HEK293 (cell line): Measurements from ENCODE around the gene NPDC1.

Experiments used
- CTCF ChIA-PET: fragments of 350-600 bp; formaldehyde crosslinking; extraction: SDS; loops from one replicate; lab custom pipeline; 2021; ENCODE audit warnings: antibody characterized with exemption; lab: Yijun Ruan, JAX
- POLR2A ChIA-PET: fragments of 300-600 bp; formaldehyde crosslinking; extraction: SDS; loops from one replicate; lab custom pipeline; 2020; ENCODE audit warnings: antibody characterized with exemption, inconsistent platforms; lab: Yijun Ruan, JAX
- H3K27ac ChIP-seq: fragments of 200-500 bp; sonication (Bioruptor generic); 2 replicates; pipeline ENCODE4 v1.5.1; 2014; ENCODE audit warnings: low read depth, low read length, control low read depth, inconsistent platforms; ENCODE audit errors: extremely low read depth
- H3K36me3 ChIP-seq, 2 experiments: fragments of 200-500 bp in 1 of 2; sonication (Bioruptor generic) in 1 of 2; 1 replicate in 1 of 2; 2 replicates in 1 of 2; pipeline ENCODE4 v1.5.1; 2014 to 2017; ENCODE audit warnings: inconsistent platforms in 2 of 2, low read length in 2 of 2; ENCODE audit not compliant: control insufficient read depth in 2 of 2, insufficient read depth in 1 of 2
- H3K4me1 ChIP-seq: fragments of 200-500 bp; sonication (Bioruptor generic); 2 replicates; pipeline ENCODE4 v1.5.1; 2014; ENCODE audit warnings: mild to moderate bottlenecking, low read length, inconsistent platforms; ENCODE audit not compliant: control insufficient read depth, insufficient read depth
- H3K4me3 ChIP-seq: 2 replicates; pipeline ENCODE4 v1.5.1; 2011; ENCODE audit warnings: low read depth, mild to moderate bottlenecking, control low read depth, low read length, moderate library complexity
- H3K9me3 ChIP-seq: fragments of 200-500 bp; sonication (Bioruptor generic); 2 replicates; pipeline ENCODE4 v1.5.1; 2014; ENCODE audit warnings: low read depth, low read length, inconsistent platforms; ENCODE audit not compliant: control insufficient read depth, insufficient read depth
- INSM2 ChIP-seq: fragments of 450-650 bp; formaldehyde crosslinking; IDR thresholded peaks from 2 replicates; pipeline ENCODE4 v1.5.1; 2016; ENCODE audit warnings: missing biosample characterization, missing genetic modification characterization
- KLF9 ChIP-seq: fragments of 450-650 bp; formaldehyde crosslinking; IDR thresholded peaks from 2 replicates; pipeline ENCODE4 v1.5.1; 2016; ENCODE audit warnings: missing biosample characterization, missing genetic modification characterization, low read depth
- SCRT1 ChIP-seq: fragments of 450-650 bp; formaldehyde crosslinking; IDR thresholded peaks from 2 replicates; pipeline ENCODE4 v1.5.1; 2016; ENCODE audit warnings: missing biosample characterization, missing genetic modification characterization, borderline replicate concordance
- YY1 ChIP-seq: fragments of 450-650 bp; formaldehyde crosslinking; IDR thresholded peaks from 2 replicates; pipeline ENCODE4 v1.5.1; 2018; ENCODE audit warnings: missing biosample characterization, missing genetic modification characterization
- ZBTB11 ChIP-seq: fragments of 450-650 bp; formaldehyde crosslinking; conservative IDR thresholded peaks from 2 replicates; pipeline ENCODE4 v1.5.1; 2016; ENCODE audit warnings: low read depth, missing biosample characterization, missing genetic modification characterization
- ZNF2 ChIP-seq: fragments of 450-650 bp; formaldehyde crosslinking; IDR thresholded peaks from 2 replicates; pipeline ENCODE4 v1.5.1; 2016; ENCODE audit warnings: missing biosample characterization, missing genetic modification characterization
- ZNF202 ChIP-seq: fragments of 450-650 bp; formaldehyde crosslinking; IDR thresholded peaks from 2 replicates; pipeline ENCODE4 v1.5.1; 2016; ENCODE audit warnings: missing biosample characterization, missing genetic modification characterization, borderline replicate concordance
- ZNF214 ChIP-seq: fragments of 450-650 bp; formaldehyde crosslinking; IDR thresholded peaks from 2 replicates; pipeline ENCODE4 v1.5.1; 2017; ENCODE audit warnings: missing biosample characterization, mild to moderate bottlenecking, missing genetic modification characterization, borderline replicate concordance
- ZNF248 ChIP-seq: fragments of 450-650 bp; formaldehyde crosslinking; IDR thresholded peaks from 2 replicates; pipeline ENCODE4 v1.5.1; 2017; ENCODE audit warnings: missing biosample characterization, missing genetic modification characterization
- ZNF266 ChIP-seq: fragments of 450-650 bp; formaldehyde crosslinking; IDR thresholded peaks from 2 replicates; pipeline ENCODE4 v1.5.1; 2016; ENCODE audit warnings: missing biosample characterization, missing genetic modification characterization, low read depth
- ZNF514 ChIP-seq: fragments of 450-650 bp; formaldehyde crosslinking; IDR thresholded peaks from 2 replicates; pipeline ENCODE4 v1.5.1; 2016; ENCODE audit warnings: missing biosample characterization, missing genetic modification characterization
- ZNF521 ChIP-seq: fragments of 450-650 bp; formaldehyde crosslinking; IDR thresholded peaks from 2 replicates; pipeline ENCODE4 v1.5.1; 2017; ENCODE audit warnings: missing biosample characterization, mild to moderate bottlenecking, missing genetic modification characterization
- ZNF529 ChIP-seq: fragments of 450-650 bp; formaldehyde crosslinking; IDR thresholded peaks from 2 replicates; pipeline ENCODE4 v1.5.1; 2017; ENCODE audit warnings: missing genetic modification characterization, missing biosample characterization; ENCODE audit not compliant: insufficient replicate concordance
- ZNF623 ChIP-seq: fragments of 450-650 bp; formaldehyde crosslinking; IDR thresholded peaks from 2 replicates; pipeline ENCODE4 v1.5.1; 2016; ENCODE audit warnings: missing biosample characterization, missing genetic modification characterization
- ZSCAN16 ChIP-seq: fragments of 450-650 bp; formaldehyde crosslinking; IDR thresholded peaks from 2 replicates; pipeline ENCODE4 v1.5.1; 2016; ENCODE audit warnings: missing biosample characterization, missing genetic modification characterization
- ZSCAN18 ChIP-seq: fragments of 450-650 bp; formaldehyde crosslinking; IDR thresholded peaks from 2 replicates; pipeline ENCODE4 v1.5.1; 2016; ENCODE audit warnings: missing biosample characterization, missing genetic modification characterization

The NPDC1 gene

GRCh38 chr9:137074657-137075274 lies 28.8 kb upstream of the NPDC1 start:
- Histone ChIP-seq H3K36me3 (peaks cover 0 to 14% of the 10 kb centered on the region in 2 experiments; a peak in 1 of 3 replicates), H3K4me3 (no peak overlapping the region), H3K27ac (no peak overlapping the region), H3K4me1 (peaks cover 3% of the 10 kb centered on the region), H3K9me3 (no peaks in the 10 kb centered on the region)
- POLR2A ChIA-PET, result interaction anchor here (0.9 kb wide), 1 partner anchor 12 kb away, joined by 3 read pairs; the partner anchor contains the start of gene MAN1B1
- TF ChIP-seq ZSCAN18 (tag by site-specific recombination) (no peak), ZNF529 (no peak), ZBTB11 (no peak), ZNF521 (no peak), KLF9 (tag by site-specific recombination) (peak; percentile 71), YY1 (tag by site-specific recombination) (0 out of 2 replicates have a peak, but pooled peaks have one; percentile 20), ZSCAN16 (tag by site-specific recombination) (no peak), ZNF514 (tag by site-specific recombination) (no peak), ZNF2 (tag by site-specific recombination) (no peak)
- CTCF ChIA-PET, result interaction anchor here (0.7 to 1.2 kb wide), 5 partner anchors 9 to 260 kb away, joined by 3 to 8 read pairs (median 4); no protein-coding TSS in a partner anchor

- H3K9me3 ChIP-seq, result no peaks in the 10 kb centered on the region
- TF ChIP-seq SCRT1 (tag by site-specific recombination) (no peak), ZNF202 (tag by site-specific recombination) (no peak), ZNF266 (no peak), ZNF248 (tag by site-specific recombination) (no peak), ZNF623 (tag by site-specific recombination) (no peak), ZNF214 (tag by site-specific recombination) (no peak), INSM2 (tag by site-specific recombination) (no peak)
- H3K36me3 ChIP-seq, result peaks cover 0 to 7% of the 10 kb centered on the region in 2 experiments; a peak in 1 of 3 replicates
- H3K4me3 ChIP-seq, result no peak overlapping the region
- CTCF ChIA-PET, result interaction anchor here (1.0 kb wide), 1 partner anchor 10 kb away, joined by 8 read pairs; no protein-coding TSS in a partner anchor
- H3K27ac ChIP-seq, result no peak overlapping the region
- POLR2A ChIA-PET, result interaction anchor here (0.9 to 9.1 kb wide), 2 partner anchors 10 to 13 kb away, joined by 3 to 137 read pairs; partner anchors contain the start of gene MAN1B1
- H3K4me1 ChIP-seq, result peaks cover 9% of the 10 kb centered on the region
These were observed 28.0 kb upstream of the NPDC1 start for GRCh38 chr9:137073992-137074399.
